ENCODE measurements around the gene CCDC57.

Gene CCDC57

GRCh38 chr17:82247182-82247823, 34.7 kb upstream of the CCDC57 start:
- DNase-seq (ENCODE audit: insufficient read length, low spot score) (no peak), FAIRE-seq (no peak)

GRCh38 chr17:82246365-82247181, 33.9 kb upstream of the CCDC57 start:
- FAIRE-seq (no peak), DNase-seq (ENCODE audit: insufficient read length, low spot score) (no peak)

- FAIRE-seq (no peak), DNase-seq (ENCODE audit: insufficient read length, low spot score) (no peak)
Observed at GRCh38 chr17:82246040-82246364, 33.4 kb upstream of the CCDC57 start.

GRCh38 chr17:82245134-82246039, 32.7 kb upstream of the CCDC57 start:
- no peak for FAIRE-seq

GRCh38 chr17:82244413-82245133, 31.9 kb upstream of the CCDC57 start:
- no peak for FAIRE-seq
- DNase-seq (ENCODE audit: insufficient read length, low spot score) = no peak

More at GRCh38 chr17:82245134-82246039, 32.7 kb upstream of the CCDC57 start:
- DNase-seq (ENCODE audit: insufficient read length, low spot score) = no peak

- DNase-seq (ENCODE audit: insufficient read length, low spot score) = no peak
- FAIRE-seq = no peak
Observed at GRCh38 chr17:82243648-82244412, 31.2 kb upstream of the CCDC57 start.

GRCh38 chr17:82242977-82243647, 30.5 kb upstream of the CCDC57 start:
- FAIRE-seq (no peak), DNase-seq (ENCODE audit: insufficient read length, low spot score) (no peak)

- FAIRE-seq = no peak
- DNase-seq (ENCODE audit: insufficient read length, low spot score) = no peak
Observed at GRCh38 chr17:82242698-82242976, 30.0 kb upstream of the CCDC57 start.

- FAIRE-seq = no peak
- no peak for DNase-seq (ENCODE audit: insufficient read length, low spot score)
Observed at GRCh38 chr17:82241926-82242697, 29.5 kb upstream of the CCDC57 start.

- FAIRE-seq = no peak
- no peak for DNase-seq (ENCODE audit: insufficient read length, low spot score)
Observed at GRCh38 chr17:82241183-82241925, 28.7 kb upstream of the CCDC57 start.

- DNase-seq (ENCODE audit: insufficient read length, low spot score) (no peak), FAIRE-seq (no peak)
Observed at GRCh38 chr17:82240506-82241182, 28.0 kb upstream of the CCDC57 start.

GRCh38 chr17:82239926-82240505, 27.4 kb upstream of the CCDC57 start:
- no peak for FAIRE-seq
- DNase-seq (ENCODE audit: insufficient read length, low spot score) = no peak

GRCh38 chr17:82239401-82239925, 26.8 kb upstream of the CCDC57 start:
- FAIRE-seq (no peak), DNase-seq (ENCODE audit: insufficient read length, low spot score) (no peak)

- no peak for DNase-seq (ENCODE audit: insufficient read length, low spot score)
Observed at GRCh38 chr17:82238472-82239201, 26.0 kb upstream of the CCDC57 start.

GRCh38 chr17:82237746-82238471, 25.3 kb upstream of the CCDC57 start:
- FAIRE-seq = no peak
- no peak for DNase-seq (ENCODE audit: insufficient read length, low spot score)

More at GRCh38 chr17:82238472-82239201, 26.0 kb upstream of the CCDC57 start:
- FAIRE-seq = no peak

Measured in HTR-8/SVneo (cell line).